NCI-H1092 treated with DMSO at 0.1 percent for 48 hours (cell line): Measurements from ENCODE around the gene SPAG7.

Experiments used
- DNase-seq: peaks from one replicate; lab custom pipeline; 2025; lab: John Stamatoyannopoulos, UW

Gene SPAG7

DNA sequence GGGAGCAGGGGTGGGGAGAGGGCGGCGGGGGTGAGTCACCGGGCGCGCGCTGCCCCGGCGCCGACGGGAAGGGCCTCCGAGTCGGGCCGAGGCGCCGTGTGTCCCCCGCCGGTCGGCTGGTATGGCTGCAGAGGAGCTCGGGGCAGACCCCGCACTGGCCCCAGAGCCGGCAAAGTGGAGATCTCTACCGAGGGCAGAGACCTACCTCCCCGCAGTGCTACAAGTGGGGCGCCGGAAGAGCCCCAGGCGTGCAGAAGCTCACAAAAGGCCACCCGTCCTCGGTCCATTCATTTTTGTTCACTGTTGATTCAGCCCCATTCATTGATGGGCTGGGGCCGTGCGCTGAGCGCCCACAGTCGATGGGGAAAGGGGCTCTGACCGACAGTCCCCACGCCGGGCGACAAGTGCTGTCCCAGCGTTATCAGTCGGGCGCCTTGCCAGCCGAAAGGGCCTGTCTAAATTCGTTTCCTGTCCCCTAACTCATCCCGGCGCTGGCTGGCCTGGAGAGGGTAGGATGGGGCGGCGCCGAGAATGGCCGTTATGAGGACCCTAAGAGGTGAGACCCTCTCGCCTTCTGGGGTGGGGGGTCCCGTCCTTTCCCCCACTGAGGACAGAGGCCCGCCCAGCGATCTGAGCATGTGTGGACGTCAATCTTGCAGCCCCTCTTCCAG lies 17.4 kb downstream of the SPAG7 start:
- peak; percentile 22 for DNase-seq

DNA sequence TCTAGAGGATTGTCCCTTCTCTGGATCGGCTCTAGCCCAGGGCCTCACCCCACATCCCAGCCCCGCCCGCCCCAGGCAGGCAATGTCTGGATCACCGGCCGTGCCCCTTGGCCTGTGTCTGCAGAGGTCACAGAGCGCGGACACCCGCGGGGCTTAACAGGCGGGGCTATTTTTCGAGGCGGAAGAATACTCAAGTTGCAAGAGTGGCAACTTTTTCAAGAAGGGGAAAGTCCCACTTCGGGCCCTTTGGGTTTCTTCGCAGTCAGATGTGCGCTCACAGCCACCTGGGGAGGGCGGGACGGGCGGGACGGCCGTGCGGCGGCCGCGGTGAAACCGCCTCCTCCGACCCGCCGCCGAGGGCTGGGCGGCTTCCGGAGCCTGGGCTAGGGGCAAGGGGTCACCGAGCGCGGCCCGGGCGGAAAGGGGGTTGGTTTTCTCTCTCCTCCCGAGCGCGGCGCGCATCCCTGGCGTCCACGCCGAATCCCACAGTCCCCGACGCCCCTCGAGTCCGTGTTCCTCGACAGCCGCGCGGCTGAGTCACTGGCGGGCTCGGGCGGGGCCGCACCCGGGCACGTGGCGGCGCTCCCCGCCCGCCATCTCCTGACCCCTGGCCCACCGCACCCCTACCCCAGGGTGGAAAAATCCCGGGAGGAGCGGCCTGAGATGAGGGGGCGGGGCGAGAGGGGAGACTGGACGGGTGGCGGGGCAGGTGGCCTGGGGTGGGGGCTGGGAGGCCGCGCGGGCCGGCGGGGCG lies 18.1 kb downstream of the SPAG7 start:
- peak; percentile 28 for DNase-seq

DNA sequence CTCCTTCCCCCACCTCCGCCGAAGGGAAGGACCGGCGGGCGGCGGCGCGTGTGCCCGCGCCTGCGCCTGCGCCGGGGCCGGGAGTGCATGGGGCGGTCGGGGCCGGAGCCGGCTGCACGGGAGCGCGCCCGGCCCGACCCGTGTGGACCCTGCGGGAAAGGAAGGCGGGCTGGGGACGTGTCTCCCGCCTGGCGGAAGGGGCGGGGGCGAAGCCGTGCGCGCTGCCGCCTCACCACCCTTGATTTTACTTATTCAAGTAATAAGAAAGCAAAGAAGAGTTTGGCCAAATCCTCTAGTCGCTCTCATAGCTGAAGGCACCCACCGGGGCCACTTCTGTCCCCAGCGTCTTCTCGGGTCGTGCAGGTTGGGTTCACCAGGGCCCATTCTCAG lies 18.7 kb downstream of the SPAG7 start:
- DNase-seq: peak; percentile 68

DNA sequence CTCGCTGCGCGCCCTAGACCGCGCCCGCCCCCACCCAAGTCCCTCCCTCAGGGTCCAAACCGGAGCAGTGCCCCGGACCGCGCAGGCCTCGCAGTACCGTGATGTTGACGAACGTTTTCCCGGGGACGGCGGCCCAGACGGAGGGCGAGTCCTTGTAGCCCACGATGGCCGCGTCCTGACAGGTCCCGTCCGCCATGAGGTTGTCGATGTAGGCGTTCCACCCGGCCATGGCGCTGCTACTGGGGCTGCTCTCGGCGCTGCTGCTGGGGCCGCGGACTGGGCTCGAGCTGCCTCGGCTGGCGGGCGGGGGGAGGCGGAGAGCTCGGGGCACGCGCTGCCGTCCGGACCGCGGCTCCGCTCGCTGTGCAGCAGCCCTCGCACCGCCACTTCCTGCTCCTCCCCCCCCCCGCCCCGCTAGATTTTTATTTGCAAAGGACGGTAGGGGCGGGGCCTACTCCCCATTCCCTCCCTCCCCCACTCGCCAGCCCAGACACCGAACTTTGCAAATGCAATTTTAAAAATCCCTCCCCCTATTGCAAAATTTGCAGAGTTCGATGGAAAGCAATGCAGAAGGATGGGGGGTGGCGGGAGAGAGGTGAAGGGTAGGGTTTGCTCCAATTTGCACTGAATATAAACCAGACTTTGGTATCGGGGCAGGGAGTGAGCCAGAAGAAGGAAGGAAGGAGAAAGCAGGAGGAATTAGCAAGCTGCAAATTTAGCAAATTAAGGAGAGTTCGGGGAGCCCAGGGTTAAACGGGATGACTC lies 19.3 kb downstream of the SPAG7 start, which contains the start of gene PFN1:
PFN1 (minus strand) TSS at position 365 of the 765 bp plus-strand sequence; CDS start at position 229, 136 bp downstream.
- DNase-seq: peak; percentile 68

DNA sequence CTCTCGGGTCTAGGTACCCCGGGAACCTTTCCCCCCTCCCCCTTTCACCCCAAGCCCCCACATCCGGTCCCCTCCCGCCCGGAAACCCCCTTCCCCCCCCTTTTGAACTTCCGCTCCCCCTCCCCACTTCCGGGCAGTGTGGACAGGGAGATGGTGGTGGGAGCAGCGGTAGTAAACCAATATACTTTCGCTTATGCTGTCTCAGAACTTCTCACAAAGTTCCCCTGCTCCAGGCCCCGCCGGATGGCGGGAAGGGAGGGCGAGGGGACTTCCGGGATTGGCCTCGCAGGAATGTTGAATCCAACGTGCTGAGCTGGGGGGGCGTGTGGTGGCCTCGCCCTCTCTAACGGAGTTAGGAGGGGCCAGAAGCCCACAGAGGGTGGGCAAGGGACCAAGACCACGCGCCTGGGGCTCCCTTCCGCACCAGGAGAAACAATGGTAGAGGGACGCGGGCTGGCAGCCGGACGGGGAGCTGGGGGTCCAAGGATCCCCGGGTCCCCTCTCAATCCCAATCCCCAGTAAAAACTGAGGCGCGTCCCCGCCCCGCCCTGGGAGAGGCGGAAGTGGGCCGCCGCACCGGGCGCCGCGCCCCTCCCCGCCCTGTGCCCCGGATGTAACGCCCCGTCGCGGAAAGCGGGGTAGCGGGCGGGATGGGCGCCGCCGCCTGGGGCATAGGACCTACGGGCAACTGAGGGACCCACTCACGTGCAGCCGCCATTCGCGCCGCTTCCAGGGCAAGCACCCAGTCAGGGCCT lies 20.0 kb downstream of the SPAG7 start:
- DNase-seq: peak; percentile 12

DNA sequence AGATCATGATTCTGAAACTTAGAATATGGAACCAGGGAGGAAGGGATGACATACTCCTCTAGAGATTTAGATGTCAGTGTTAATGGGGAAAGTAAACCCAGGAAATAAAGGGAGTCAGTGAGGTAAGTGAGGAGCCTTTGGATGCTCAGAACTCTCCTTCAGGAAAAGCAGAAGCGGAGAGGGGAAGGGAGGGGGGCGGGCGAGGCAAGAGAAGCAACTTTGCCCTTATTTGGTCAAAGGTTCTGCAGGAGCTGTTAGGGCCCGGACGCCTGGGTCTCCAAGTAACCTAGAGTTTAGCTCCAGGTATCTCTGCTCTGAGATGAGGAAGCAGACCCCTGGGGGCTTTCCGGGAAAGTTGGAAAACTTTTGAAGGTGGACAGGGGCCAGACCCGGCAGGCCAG lies 20.6 kb downstream of the SPAG7 start:
- no peak for DNase-seq

DNA sequence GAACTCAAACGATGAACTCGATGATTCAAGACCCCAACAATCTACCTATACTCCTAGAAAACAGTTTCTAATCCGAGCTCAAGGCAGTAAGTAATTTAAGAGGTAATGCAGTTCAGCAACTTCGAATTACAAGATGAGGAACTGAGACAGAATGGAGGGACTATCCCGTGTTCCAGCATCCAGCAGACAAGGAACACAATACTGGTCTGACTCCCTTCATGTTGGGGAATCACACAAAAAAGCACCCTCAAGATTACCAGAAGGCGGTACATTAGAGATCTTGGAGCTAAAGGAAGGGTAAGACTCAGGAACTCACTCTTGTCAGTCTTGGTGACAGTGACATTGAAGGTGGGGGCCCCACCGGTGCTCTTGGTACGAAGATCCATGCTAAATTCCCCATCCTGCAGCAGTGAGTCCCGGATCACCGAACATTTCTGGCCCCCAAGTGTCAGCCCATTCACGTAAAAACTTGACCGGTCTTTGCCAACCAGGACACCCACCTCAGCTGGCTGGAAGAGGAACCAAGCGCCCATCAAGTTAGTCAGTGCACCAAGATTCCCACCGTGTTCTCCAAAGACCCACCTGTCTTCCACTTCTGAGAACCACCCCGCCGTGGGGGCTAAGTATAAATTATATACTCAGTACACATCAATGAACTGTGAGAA lies 21.2 kb downstream of the SPAG7 start:
- no peak for DNase-seq

DNA sequence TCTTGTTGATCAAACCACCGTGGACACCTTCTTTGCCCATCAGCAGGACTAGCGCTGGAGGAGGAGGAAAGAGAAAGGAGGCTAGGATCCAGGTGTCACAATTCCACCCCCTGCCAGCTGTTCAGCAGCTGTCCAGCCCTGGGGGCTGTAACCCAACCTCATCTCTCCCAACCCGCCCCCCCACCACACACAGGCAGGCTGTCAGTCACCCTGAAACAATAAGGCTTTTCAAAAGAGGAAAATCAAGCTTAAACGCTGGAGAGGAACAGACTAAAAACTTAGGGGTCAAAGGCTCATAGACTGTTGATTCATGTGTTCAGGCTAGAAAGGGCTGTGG lies 21.7 kb downstream of the SPAG7 start:
- no peak for DNase-seq

DNA sequence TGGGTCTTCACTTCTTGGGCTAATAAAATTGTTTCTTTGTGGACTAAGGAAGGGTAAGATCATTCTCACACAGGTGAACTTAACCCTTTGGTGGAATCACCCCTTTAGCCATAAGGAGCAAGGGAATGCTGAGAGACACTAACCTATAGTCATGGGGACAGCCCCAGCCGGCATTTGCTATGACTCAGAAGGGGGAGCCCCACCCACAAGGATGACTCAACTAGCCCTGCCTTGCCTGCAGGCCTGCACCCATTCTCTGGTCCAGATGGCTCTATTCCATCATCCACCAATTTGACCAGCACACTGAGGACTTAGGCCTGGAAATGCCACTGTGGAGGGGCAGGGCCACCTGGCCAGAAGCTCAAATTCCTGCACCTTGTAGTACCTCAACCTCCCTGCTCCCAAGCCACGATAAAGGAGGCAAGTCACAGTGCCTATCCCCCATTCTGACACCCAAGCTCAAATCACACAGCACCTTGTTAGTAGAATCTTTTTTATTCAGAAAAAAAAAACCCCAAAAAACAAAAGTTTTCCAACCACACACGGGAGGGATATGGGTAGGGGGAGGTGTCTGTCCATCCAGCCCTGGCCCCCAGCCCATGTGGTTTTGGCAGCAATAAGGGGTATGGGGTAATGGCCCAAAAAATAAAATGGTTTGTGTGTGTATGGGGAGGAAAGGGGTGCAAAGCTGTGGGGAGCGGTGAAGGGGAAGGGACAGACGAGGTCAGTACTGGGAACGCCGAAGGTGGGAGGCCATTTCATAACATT lies 22.3 kb downstream of the SPAG7 start:
- no peak for DNase-seq

DNA sequence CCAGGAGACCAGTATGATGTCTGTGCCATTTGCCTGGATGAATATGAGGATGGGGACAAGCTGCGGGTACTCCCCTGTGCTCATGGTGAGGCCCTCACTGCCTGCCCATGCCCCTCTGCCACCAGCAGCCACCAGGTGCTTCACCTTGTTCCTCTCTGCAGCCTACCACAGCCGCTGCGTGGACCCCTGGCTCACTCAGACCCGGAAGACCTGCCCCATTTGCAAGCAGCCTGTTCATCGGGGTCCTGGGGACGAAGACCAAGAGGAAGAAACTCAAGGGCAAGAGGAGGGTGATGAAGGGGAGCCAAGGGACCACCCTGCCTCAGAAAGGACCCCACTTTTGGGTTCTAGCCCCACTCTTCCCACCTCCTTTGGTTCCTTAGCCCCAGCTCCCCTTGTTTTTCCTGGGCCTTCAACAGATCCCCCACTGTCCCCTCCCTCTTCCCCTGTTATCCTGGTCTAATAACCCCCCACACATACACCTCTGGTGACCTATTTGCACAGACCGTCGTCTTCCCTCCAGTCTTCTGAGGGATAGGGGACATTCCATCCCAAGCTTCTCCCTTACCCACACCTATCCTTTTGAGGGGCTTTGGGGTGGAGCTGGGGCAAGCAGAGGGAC lies 23.0 kb downstream of the SPAG7 start:
- DNase-seq: no peak

DNA sequence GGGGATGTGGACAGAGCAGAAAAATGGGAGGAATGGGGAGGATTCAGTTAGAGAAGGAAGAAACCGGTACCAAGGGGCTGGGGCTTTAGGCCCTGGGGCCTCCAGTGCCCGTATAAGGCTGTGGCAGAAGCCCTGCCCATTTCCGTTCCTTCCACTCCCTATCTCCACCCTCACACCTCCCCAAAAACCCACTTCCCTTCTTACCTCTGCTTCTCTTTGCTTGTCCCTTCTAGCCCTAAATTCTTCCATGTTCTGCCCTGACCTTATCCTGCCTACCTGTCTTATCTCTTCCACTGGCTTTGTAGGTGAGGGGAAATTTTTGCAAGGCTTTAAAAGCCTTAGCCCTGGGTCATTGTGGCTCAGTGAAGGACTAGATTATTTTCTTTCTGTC lies 23.5 kb downstream of the SPAG7 start:
- no peak for DNase-seq

DNA sequence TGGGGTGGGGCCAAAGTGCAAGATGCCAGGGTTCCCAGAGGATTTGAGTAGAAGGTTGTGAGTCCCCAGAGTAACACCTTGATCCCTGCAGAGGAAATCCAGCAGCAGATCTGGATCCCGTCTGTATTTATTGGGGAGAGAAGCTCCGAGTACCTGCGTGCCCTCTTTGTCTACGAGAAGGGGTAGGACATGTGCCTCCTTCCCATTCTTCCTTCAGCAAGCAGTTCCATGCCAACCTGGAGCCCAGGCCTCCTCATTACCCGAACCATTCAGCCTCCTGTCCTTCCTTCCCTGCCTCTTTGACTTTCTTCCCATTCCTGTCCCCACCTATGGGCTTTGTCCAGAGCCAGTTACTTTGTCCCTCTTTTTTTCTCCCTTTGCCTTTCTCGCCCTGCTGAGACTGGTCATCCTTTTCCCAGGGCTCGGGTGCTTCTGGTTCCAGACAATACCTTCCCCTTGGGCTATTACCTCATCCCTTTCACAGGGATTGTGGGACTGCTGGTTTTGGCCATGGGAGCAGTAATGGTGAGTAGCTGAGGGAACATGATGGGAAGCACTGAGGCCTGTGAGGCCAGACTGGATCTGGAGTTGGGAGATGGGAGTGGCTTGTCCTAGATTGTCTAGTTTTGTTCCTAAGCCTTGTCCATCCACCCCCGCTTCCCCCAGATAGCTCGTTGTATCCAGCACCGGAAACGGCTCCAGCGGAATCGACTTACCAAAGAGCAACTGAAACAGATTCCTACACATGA lies 24.7 kb downstream of the SPAG7 start:
- DNase-seq: no peak

DNA sequence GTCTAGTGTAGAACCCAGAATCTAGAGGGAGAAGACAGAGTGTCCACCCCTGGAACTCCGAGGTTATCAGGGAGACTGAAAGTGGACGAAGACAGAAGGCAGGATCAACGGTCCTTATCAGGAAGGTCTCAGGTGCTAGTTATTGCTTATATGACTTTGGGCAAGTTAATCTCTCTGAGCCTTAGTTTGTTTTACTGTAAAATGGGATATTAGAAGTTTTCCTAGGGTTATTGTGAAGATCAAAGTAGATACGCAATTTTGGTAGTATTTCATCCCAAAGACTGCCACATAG lies 26.4 kb downstream of the SPAG7 start:
- no peak for DNase-seq

DNA sequence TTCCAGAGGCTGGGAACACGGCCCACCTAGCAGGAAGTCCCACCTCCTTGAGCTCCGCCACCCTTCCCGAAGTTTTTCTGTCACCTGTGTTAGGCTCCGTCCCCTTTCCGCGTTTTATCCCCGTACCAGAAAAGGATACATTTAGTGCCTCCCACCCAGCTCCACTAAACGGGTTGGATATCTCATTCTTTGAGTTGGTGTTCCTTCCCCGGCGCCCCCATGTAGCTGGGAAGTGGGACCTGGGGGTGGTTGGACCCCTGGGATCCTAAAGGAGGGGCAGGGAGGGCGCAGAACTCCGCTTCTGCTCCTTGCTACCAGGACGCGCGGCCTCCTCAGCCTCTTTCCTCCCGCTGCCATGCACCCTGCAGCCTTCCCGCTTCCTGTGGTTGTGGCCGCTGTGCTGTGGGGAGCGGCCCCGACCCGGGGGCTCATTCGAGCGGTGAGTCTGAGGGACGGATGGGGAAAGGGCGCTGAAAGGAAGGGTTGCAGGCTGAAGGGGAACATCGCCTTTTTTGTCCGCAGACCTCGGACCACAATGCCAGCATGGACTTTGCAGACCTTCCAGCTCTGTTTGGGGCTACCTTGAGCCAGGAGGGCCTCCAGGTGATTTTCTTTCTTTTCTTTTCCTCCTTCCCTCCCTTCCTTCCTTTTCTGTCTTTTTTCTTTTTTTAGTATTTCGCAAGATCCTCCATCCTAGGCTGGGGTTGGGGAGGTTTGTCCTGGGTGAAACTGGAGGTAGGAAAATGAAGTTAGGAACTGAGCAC lies 26.9 kb downstream of the SPAG7 start:
- no peak for DNase-seq

DNA sequence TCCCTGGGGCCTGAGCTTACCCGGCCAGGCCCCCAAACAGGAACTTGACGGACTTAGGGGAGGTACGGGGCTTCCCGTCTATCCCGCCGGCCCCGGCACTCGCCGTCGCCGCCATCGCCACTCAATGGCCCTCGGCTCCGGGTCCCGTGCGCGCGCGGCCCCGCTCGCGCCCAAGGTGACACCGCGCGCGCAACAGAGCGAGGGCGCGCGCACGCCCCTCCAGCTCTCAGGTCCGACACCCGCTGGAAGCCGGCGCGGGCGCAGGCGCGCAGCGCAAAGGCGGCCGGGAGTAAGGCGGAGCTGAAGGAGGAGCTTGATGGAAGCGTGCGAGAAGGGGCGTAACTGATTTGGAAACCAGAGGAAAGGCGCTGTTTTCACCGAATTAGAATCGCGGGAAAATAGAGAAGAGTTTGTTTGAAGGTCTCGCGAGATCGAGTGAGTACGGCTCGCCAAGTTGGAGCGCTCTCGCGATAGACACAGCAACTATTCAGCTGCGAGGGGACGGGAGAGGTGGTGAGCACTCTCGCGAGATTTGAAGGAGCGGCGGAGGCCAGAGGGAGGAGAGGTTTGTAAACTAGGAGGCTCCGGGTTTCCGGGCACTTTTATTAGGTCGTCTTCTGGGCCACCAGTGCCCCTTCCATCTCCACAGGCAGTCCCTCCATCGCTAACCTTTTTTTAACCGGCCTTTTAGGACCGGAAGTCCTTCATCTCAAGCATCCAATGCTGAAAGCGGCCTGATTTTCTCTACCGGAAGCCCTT lies 27.6 kb downstream of the SPAG7 start, which contains the start of the genes RNF167 and SLC25A11:
RNF167 (plus strand) TSS at position 473 of the 759 bp plus-strand sequence. CDS start 642 bp downstream, outside the sequence.
SLC25A11 (minus strand) TSS at position 251 of the 759 bp plus-strand sequence; CDS start at position 115, 136 bp downstream.
- peak; percentile 98 for DNase-seq

DNA sequence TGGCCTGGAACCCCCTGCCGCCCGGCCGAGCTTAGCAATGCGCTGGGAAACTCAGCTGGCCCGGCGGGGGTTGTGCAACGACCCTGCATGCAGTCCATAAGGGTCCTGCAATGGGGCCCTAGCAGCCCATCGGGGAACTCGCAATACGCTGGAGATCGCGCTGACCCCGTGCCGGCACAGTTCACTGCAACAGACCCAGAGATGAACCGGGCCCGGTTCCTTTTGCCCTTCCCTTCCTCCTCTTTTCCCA lies 28.1 kb downstream of the SPAG7 start:
- DNase-seq: no peak

DNA sequence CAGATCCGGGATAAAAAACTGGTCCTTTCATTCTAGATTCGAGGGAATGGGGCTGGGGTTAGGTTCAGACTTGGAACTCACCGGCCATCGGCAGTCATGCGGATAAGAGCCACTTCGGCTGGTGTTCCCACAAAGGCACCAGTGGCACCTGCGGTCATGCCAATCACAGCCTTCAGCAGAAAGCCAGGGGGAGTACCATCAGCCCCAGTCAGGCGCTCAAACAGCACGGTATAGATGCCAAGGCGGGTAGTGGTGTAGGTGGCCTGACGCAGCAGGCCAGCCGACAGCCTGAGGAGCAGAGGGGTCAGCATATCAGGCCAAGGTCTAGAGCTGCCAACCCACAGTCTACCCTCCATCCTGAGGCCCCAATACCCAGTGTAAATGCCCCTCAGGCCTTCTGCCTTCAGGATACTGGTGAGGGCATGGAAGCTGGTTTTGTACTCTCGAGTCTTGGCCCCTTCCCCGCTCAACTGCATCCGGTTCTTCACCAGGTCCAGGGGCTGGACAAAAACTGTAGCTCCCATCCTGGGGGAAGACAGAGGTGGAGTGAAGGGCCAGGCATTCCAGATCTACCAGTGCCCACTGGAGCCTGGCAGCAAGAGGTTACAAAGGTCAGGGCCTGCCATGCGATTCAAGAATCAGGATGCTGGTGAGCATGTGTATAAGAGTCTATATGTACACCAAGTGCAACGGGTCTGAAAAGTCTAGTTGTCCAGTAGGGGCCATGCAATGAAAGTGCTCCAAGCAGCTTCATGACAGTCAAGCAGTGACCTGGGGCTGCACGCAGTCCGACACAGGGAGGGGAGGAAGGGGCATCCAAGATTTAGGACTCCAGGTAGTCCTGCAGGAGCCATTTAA lies 28.7 kb downstream of the SPAG7 start:
- DNase-seq: no peak
